ENCODE results near the gene HIF1AN. TPM values are rescaled to one million over a fixed set of nuclear protein-coding genes. Genes with fewer than 3 reads are reported as not detected.

Gene HIF1AN
- total and polyA plus RNA-seq, 2 experiments from 2014 or later = 13.7 to 36.0 TPM

DNA sequence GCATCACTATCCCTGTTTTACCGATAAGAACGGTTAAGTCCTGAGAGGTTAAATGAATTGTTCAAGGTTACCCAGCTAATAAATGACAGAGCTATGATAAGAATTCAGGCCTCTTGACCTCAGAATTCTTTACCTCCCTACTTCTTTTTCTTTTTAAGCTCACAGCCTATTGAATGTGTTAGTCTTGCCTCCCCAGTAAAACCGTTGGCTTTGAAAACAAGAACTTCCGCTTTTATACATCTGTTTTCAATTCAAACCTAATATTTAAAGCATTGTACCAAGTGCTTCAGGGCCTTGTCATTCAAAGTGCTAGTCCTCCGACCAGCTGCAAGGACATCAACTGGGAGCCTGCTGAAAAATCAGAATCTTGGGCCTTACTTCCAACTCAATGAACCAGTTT lies 31.6 kb upstream of the HIF1AN start:
- Histone ChIP-seq H4K20me1 (ENCODE audit: insufficient read depth, poor library complexity, severe bottlenecking) (no peaks in the 10 kb centered on the region), H3K4me1 (ENCODE audit: insufficient read depth) (peaks cover 16% of the 10 kb centered on the region), H3K79me2 (no peaks in the 10 kb centered on the region), H3K36me3 (replicated peaks; ENCODE audit: insufficient read depth, low read depth) (no peaks in the 10 kb centered on the region), H3K9me3 (ENCODE audit: low read depth) (no peaks in the 10 kb centered on the region), H2AFZ (no peak overlapping the region), H3K27ac (no peak overlapping the region), H3K9me2 (replicated peaks; ENCODE audit: insufficient read depth) (no peaks in the 10 kb centered on the region), H3K4me2 (peak overlapping the region; percentile 9), H3K27me3 (no peaks in the 10 kb centered on the region), H3K4me3 (no peak overlapping the region)
- TF ChIP-seq CTCF (IDR thresholded peaks at IDR 0.05; ENCODE audit: poor library complexity) (no peak), EZH2phosphoT487 (IDR thresholded peaks at IDR 0.05; ENCODE audit: low read depth, severe bottlenecking, unreplicated experiment) (no peak), EZH2 (IDR thresholded peaks at IDR 0.05; ENCODE audit: borderline replicate concordance) (no peak)
- 30% methylated on average over 5 of the region's 5 CpGs for whole genome bisulfite sequencing (ENCODE audit: low lambda C conversion rate, missing lambda C conversion rate)
- no peak for DNase-seq (ENCODE audit: low spot score)

- Histone ChIP-seq H4K20me1 (ENCODE audit: insufficient read depth, poor library complexity, severe bottlenecking) (no peaks in the 10 kb centered on the region), H3K36me3 (replicated peaks; ENCODE audit: insufficient read depth, low read depth) (no peaks in the 10 kb centered on the region), H3K79me2 (no peaks in the 10 kb centered on the region), H3K4me3 (no peak overlapping the region), H3K9me3 (ENCODE audit: low read depth) (no peaks in the 10 kb centered on the region), H3K27me3 (no peaks in the 10 kb centered on the region), H2AFZ (no peak overlapping the region), H3K4me2 (no peak overlapping the region), H3K27ac (no peak overlapping the region), H3K4me1 (ENCODE audit: insufficient read depth) (peaks cover 16% of the 10 kb centered on the region), H3K9me2 (replicated peaks; ENCODE audit: insufficient read depth) (no peaks in the 10 kb centered on the region)
- WGBS (ENCODE audit: low lambda C conversion rate, missing lambda C conversion rate) = 100% methylated on average over 2 of the region's 2 CpGs
- no peak for TF ChIP-seq CTCF (IDR thresholded peaks at IDR 0.05; ENCODE audit: poor library complexity)
- TF ChIP-seq EZH2 (IDR thresholded peaks at IDR 0.05; ENCODE audit: borderline replicate concordance) = no peak
- TF ChIP-seq EZH2phosphoT487 (IDR thresholded peaks at IDR 0.05; ENCODE audit: low read depth, severe bottlenecking, unreplicated experiment) = no peak
- DNase-seq (ENCODE audit: low spot score) = no peak
Observed at GRCh38 chr10:100505164-100505563, 30.6 kb upstream of the HIF1AN start.

DNA sequence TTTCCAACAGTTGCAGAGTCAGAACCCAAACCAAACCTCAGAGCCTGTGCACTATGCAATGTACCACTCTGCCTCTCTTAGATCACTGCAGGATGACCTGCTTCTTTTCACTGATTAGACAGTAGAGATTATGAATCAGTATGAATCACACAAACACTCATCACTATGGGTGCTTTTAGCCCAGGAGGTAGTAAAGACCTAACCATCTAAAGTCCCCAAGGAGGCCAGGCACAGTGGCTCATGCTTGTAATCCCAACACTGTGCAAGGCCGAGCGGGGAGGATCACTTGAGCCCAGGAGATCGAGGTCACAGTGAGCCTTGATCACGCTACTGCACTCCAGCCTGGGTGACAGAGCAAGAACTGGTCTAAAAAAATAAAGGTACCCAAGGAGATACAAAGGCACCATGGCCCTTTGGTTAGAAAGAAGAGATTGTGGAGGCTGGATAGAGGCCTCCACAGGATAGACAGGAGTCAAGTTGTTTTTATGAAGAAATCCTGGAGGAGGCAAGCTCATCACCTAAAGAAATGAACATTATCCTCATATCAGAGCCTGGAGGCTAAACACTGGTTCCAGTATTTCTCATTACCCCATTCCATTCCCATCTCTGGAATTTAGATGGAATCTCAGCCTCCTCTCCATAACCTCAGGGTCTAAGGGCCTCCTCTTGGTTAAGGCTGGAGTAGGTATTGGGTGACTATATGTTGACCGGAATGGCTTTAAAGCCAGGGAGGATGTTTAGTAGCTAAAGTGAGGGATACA lies 29.0 kb upstream of the HIF1AN start:
- Histone ChIP-seq H3K36me3 (replicated peaks; ENCODE audit: insufficient read depth, low read depth) (no peaks in the 10 kb centered on the region), H2AFZ (no peak overlapping the region), H3K4me2 (no peak overlapping the region), H3K4me1 (ENCODE audit: insufficient read depth) (peaks cover 16% of the 10 kb centered on the region), H3K79me2 (no peaks in the 10 kb centered on the region), H4K20me1 (ENCODE audit: insufficient read depth, poor library complexity, severe bottlenecking) (no peaks in the 10 kb centered on the region), H3K27me3 (no peaks in the 10 kb centered on the region), H3K9me3 (ENCODE audit: low read depth) (no peaks in the 10 kb centered on the region), H3K4me3 (no peak overlapping the region), H3K9me2 (replicated peaks; ENCODE audit: insufficient read depth) (no peaks in the 10 kb centered on the region), H3K27ac (no peak overlapping the region)
- no peak for DNase-seq (ENCODE audit: low spot score)
- WGBS (ENCODE audit: low lambda C conversion rate, missing lambda C conversion rate) = 87% methylated on average over 5 of the region's 5 CpGs
- TF ChIP-seq CTCF (IDR thresholded peaks at IDR 0.05; ENCODE audit: poor library complexity) (no peak), EZH2phosphoT487 (IDR thresholded peaks at IDR 0.05; ENCODE audit: low read depth, severe bottlenecking, unreplicated experiment) (no peak), EZH2 (IDR thresholded peaks at IDR 0.05; ENCODE audit: borderline replicate concordance) (no peak)

Data from hepatocyte (in vitro differentiated cells).